Uterus (tissue), 2 donors: Measurements from ENCODE around the gene ATP5IF1.

Experiments used
- CTCF ChIP-seq, 4 experiments: fragments of 200-600 bp in 2 of 4; fragments of 450-650 bp in 2 of 4; sonication (generic) in 2 of 4; IDR thresholded peaks; one replicate each; pipeline ENCODE4 v1.5.1; 2016 to 2019; ENCODE audit warnings: antibody characterized with exemption in 4 of 4, mild to moderate bottlenecking in 2 of 4, moderate library complexity in 1 of 4
- POLR2A ChIP-seq, 2 donors: fragments of 450-650 bp; IDR thresholded peaks; one replicate each; pipeline ENCODE4 v1.6.1; 2016; ENCODE audit warnings: antibody characterized with exemption in 2 of 2, mild to moderate bottlenecking in 1 of 2, moderate library complexity in 1 of 2

- TF ChIP-seq CTCF (IDR thresholded peaks at IDR 0.05) = no peak
- TF ChIP-seq POLR2A (IDR thresholded peaks at IDR 0.05) = no peak
Observed at GRCh38 chr1:28272215-28272852, 36.4 kb downstream of the ATP5IF1 start.
